Neural progenitor cell (in vitro differentiated cells): ENCODE results near the gene DTYMK. TPM values are rescaled to one million over a fixed set of nuclear protein-coding genes. Genes with fewer than 3 reads are reported as not detected.

ENCODE experiments used
- DNase-seq: peaks from one replicate; pipeline ENCODE4 v3.0.0-alpha.2; 2016; ENCODE audit warnings: low spot score
- H2AFZ ChIP-seq: fragments of 200-600 bp; sonication (generic); replicated peaks from 2 replicates; pipeline ENCODE4 v1.6.1; 2016; ENCODE audit warnings: antibody characterized with exemption
- H3F3A ChIP-seq: fragments of 200-600 bp; sonication (generic); 2 replicates; pipeline ENCODE4 v1.6.1; 2016; ENCODE audit warnings: antibody characterized with exemption, low read depth
- H3K27ac ChIP-seq: fragments of 200-600 bp; sonication (generic); 2 replicates; pipeline ENCODE4 v1.5.1; 2016; ENCODE audit warnings: mild to moderate bottlenecking
- H3K27me3 ChIP-seq: fragments of 200-600 bp; sonication (generic); 2 replicates; pipeline ENCODE4 v1.6.1; 2016; ENCODE audit warnings: mild to moderate bottlenecking, moderate library complexity
- H3K36me3 ChIP-seq: fragments of 200-600 bp; sonication (generic); 2 replicates; pipeline ENCODE4 v1.5.1; 2016
- H3K4me1 ChIP-seq: fragments of 200-600 bp; sonication (generic); 2 replicates; pipeline ENCODE4 v1.6.1; 2016; ENCODE audit warnings: mixed run types
- H3K4me2 ChIP-seq: fragments of 200-600 bp; sonication (generic); 2 replicates; pipeline ENCODE4 v1.6.1; 2016
- H3K4me3 ChIP-seq: fragments of 200-600 bp; sonication (generic); 2 replicates; pipeline ENCODE4 v1.5.1; 2016
- H3K79me2 ChIP-seq: fragments of 200-600 bp; sonication (generic); 2 replicates; pipeline ENCODE4 v1.6.1; 2016; ENCODE audit warnings: low read depth
- H3K9ac ChIP-seq: fragments of 200-600 bp; sonication (generic); 2 replicates; pipeline ENCODE4 v1.6.1; 2016
- H3K9me3 ChIP-seq: fragments of 200-600 bp; sonication (generic); 2 replicates; pipeline ENCODE4 v1.5.1; 2016; ENCODE audit warnings: low read depth
- H4K20me1 ChIP-seq: fragments of 200-600 bp; sonication (generic); 2 replicates; pipeline ENCODE4 v1.6.1; 2016; ENCODE audit warnings: low read depth
- H3K27ac Mint-ChIP-seq: 3 replicates; pipeline ENCODE4 v1.8.0; 2021; ENCODE audit warnings: mixed read lengths
- H3K27me3 Mint-ChIP-seq: 2 replicates; pipeline ENCODE4 v1.8.0; 2022; ENCODE audit warnings: low read depth, mild to moderate bottlenecking, inconsistent platforms, moderate library complexity, mixed read lengths; ENCODE audit not compliant: insufficient read depth
- H3K36me3 Mint-ChIP-seq: 3 replicates; pipeline ENCODE4 v1.8.0; 2021; ENCODE audit warnings: mixed read lengths
- H3K4me1 Mint-ChIP-seq: 3 replicates; pipeline ENCODE4 v1.8.0; 2021; ENCODE audit warnings: mixed read lengths
- H3K4me3 Mint-ChIP-seq: 3 replicates; pipeline ENCODE4 v1.8.0; 2021; ENCODE audit warnings: mild to moderate bottlenecking, moderate library complexity, mixed read lengths
- H3K9me3 Mint-ChIP-seq: 3 replicates; pipeline ENCODE4 v1.8.0; 2020; ENCODE audit warnings: mixed read lengths
- CTCF ChIP-seq: fragments of 200-600 bp; sonication (generic); IDR thresholded peaks from 2 replicates; pipeline ENCODE4 v1.5.1; 2017; ENCODE audit warnings: antibody characterized with exemption, mild to moderate bottlenecking
- EZH2 ChIP-seq: fragments of 200-600 bp; sonication (generic); IDR thresholded peaks from 2 replicates; pipeline ENCODE4 v1.6.1; 2017; ENCODE audit warnings: antibody characterized with exemption, mild to moderate bottlenecking, moderate library complexity
- EZH2phosphoT487 ChIP-seq: fragments of 200-600 bp; sonication (generic); IDR thresholded peaks from 2 replicates; pipeline ENCODE4 v1.6.1; 2017; ENCODE audit warnings: antibody characterized with exemption
- total RNA-seq: library from RNA; depleted of rRNA; stranded (reverse); fragments of >200 nt; gene quantifications from 2 replicates; pipeline ENCODE4 v1.2.3, GENCODE V29; 2015; ENCODE audit warnings: low replicate concordance

The DTYMK gene
- total RNA-seq, 1 donor from 2014 or later: 43.4 TPM

GRCh38 chr2:241728000-241728399 lies 41.4 kb upstream of the DTYMK start:
- Mint-ChIP-seq H3K27ac (no peak overlapping the region), H3K4me1 (peaks cover 3% of the 10 kb centered on the region), H3K9me3 (peaks cover 7% of the 10 kb centered on the region), H3K27me3 (no peaks in the 10 kb centered on the region), H3K4me3 (no peak overlapping the region), H3K36me3 (peaks cover 22% of the 10 kb centered on the region)
- H3F3A ChIP-seq: no peaks in the 10 kb centered on the region
- no peak overlapping the region for H3K27ac ChIP-seq
- TF ChIP-seq EZH2phosphoT487 (no peak), CTCF (no peak), EZH2 (no peak)
- no peaks in the 10 kb centered on the region for H3K4me1 ChIP-seq
- DNase-seq: no peak
- no peaks in the 10 kb centered on the region for H3K79me2 ChIP-seq
- H3K27me3 ChIP-seq: no peaks in the 10 kb centered on the region
- peaks cover 2% of the 10 kb centered on the region for H3K36me3 ChIP-seq
- no peak overlapping the region for H3K9ac ChIP-seq
- no peaks in the 10 kb centered on the region for H3K9me3 ChIP-seq
- H3K4me2 ChIP-seq: no peak overlapping the region
- no peaks in the 10 kb centered on the region for H4K20me1 ChIP-seq
- H2AFZ ChIP-seq: no peak overlapping the region
- no peak overlapping the region for H3K4me3 ChIP-seq

- DNase-seq: no peak
- H3K27me3 Mint-ChIP-seq: no peaks in the 10 kb centered on the region
- H3K36me3 Mint-ChIP-seq: peaks cover 35% of the 10 kb centered on the region
- Histone ChIP-seq H3K4me3 (no peak overlapping the region), H3K79me2 (no peaks in the 10 kb centered on the region), H3K4me2 (no peak overlapping the region), H3K9ac (no peak overlapping the region), H3F3A (no peaks in the 10 kb centered on the region), H3K36me3 (peaks cover 10% of the 10 kb centered on the region), H2AFZ (no peak overlapping the region), H3K27me3 (no peaks in the 10 kb centered on the region), H4K20me1 (no peaks in the 10 kb centered on the region), H3K4me1 (no peaks in the 10 kb centered on the region), H3K27ac (no peak overlapping the region), H3K9me3 (peaks cover 5% of the 10 kb centered on the region)
- TF ChIP-seq EZH2phosphoT487 (no peak), EZH2 (no peak)
- no peak overlapping the region for H3K4me3 Mint-ChIP-seq
- H3K9me3 Mint-ChIP-seq: peaks cover 15% of the 10 kb centered on the region
- no peaks in the 10 kb centered on the region for H3K4me1 Mint-ChIP-seq
- H3K27ac Mint-ChIP-seq: no peak overlapping the region
Observed at GRCh38 chr2:241726459-241726858, 39.8 kb upstream of the DTYMK start.

- H3K9me3 Mint-ChIP-seq: peaks cover 19% of the 10 kb centered on the region
- Histone ChIP-seq H3K4me1 (no peaks in the 10 kb centered on the region), H3K27me3 (no peaks in the 10 kb centered on the region), H3K27ac (no peak overlapping the region), H3K9me3 (peaks cover 5% of the 10 kb centered on the region), H4K20me1 (no peaks in the 10 kb centered on the region), H3K4me3 (no peak overlapping the region), H3F3A (no peaks in the 10 kb centered on the region), H3K4me2 (no peak overlapping the region), H2AFZ (no peak overlapping the region), H3K9ac (no peak overlapping the region), H3K36me3 (peaks cover 10% of the 10 kb centered on the region), H3K79me2 (no peaks in the 10 kb centered on the region)
- peaks cover 44% of the 10 kb centered on the region for H3K36me3 Mint-ChIP-seq
- no peak overlapping the region for H3K27ac Mint-ChIP-seq
- no peak overlapping the region for H3K4me3 Mint-ChIP-seq
- no peaks in the 10 kb centered on the region for H3K27me3 Mint-ChIP-seq
- no peaks in the 10 kb centered on the region for H3K4me1 Mint-ChIP-seq
- TF ChIP-seq EZH2: no peak
- TF ChIP-seq CTCF: no peak
- TF ChIP-seq EZH2phosphoT487: no peak
- no peak for DNase-seq
Observed at GRCh38 chr2:241724975-241725870, 38.6 kb upstream of the DTYMK start.
